H1 (cell line): Measurements from ENCODE around the gene OR14A2. TPM values are rescaled to one million over a fixed set of nuclear protein-coding genes. Genes with fewer than 3 reads are reported as not detected.
"Not testable (repeated sequence)": the region's sequence is repeated elsewhere in the genome, so short reads cannot be mapped to it uniquely, and the experiment has no call there.

Experiments
- CTCF ChIA-PET: fragments of 300-600 bp; sonication (Branson Sonifier 250); formaldehyde crosslinking; loops from one replicate; lab custom pipeline; 2021; ENCODE audit not compliant: partially characterized antibody; lab: Charles Lee
- POLR2A ChIA-PET: fragments of 300-600 bp; sonication (Branson Sonifier 250); formaldehyde crosslinking; loops from one replicate; lab custom pipeline; 2021; ENCODE audit warnings: inconsistent platforms; ENCODE audit not compliant: partially characterized antibody; lab: Charles Lee
- DNase-seq, 2 experiments: peaks; one replicate each; pipeline versions ENCODE4 v3.0.0 to v3.0.0-alpha.2; 2010 to 2022; ENCODE audit warnings: low spot score in 2 of 2, low read depth in 1 of 2, mixed read lengths in 1 of 2
- FAIRE-seq: peaks from 2 replicates; lab custom pipeline; 2011; peaks lifted over from hg19 to GRCh38; lab: Jason Lieb, UNC
- H2AFZ ChIP-seq: 2 replicates; pipeline ENCODE4 v1.8.1; 2012; ENCODE audit warnings: low read length, inconsistent platforms
- H2AK5ac ChIP-seq: 2 replicates; pipeline ENCODE4 v1.6.1; 2013; ENCODE audit warnings: low read depth, low read length
- H2BK120ac ChIP-seq: replicated peaks from 2 replicates; pipeline ENCODE3; 2013; ENCODE audit warnings: low read depth, low read length, inconsistent platforms
- H2BK12ac ChIP-seq: 2 replicates; pipeline ENCODE4 v1.6.1; 2013; ENCODE audit warnings: low read depth, low read length
- H2BK15ac ChIP-seq: 2 replicates; pipeline ENCODE4 v1.6.1; 2013; ENCODE audit warnings: low read length
- H2BK20ac ChIP-seq: 2 replicates; pipeline ENCODE4 v1.6.1; 2013; ENCODE audit warnings: low read length
- H2BK5ac ChIP-seq: 2 replicates; pipeline ENCODE4 v1.6.1; 2013; ENCODE audit warnings: low read depth, low read length
- H3K14ac ChIP-seq: 2 replicates; pipeline ENCODE4 v1.6.1; 2013; ENCODE audit warnings: inconsistent platforms; ENCODE audit not compliant: insufficient read length
- H3K18ac ChIP-seq: 2 replicates; pipeline ENCODE4 v1.6.1; 2013; ENCODE audit warnings: low read length; ENCODE audit errors: extremely low read depth
- H3K23ac ChIP-seq: 2 replicates; pipeline ENCODE4 v1.6.1; 2013; ENCODE audit warnings: inconsistent platforms; ENCODE audit not compliant: insufficient read length
- H3K23me2 ChIP-seq: 2 replicates; pipeline ENCODE4 v1.6.1; 2013; ENCODE audit warnings: low read depth, low read length
- H3K27ac ChIP-seq: 2 replicates; pipeline ENCODE4 v1.6.1; 2011; ENCODE audit warnings: low read depth, low read length, inconsistent platforms
- H3K27me3 ChIP-seq, 4 experiments: replicated peaks in 1 of 4; 1 replicate in 1 of 4; 2 replicates in 3 of 4; pipeline versions ENCODE4 v1.6.1 to v1.8.1; 2011 to 2013; ENCODE audit warnings: low read length in 3 of 4, mild to moderate bottlenecking in 3 of 4, inconsistent platforms in 2 of 4, mixed read lengths in 2 of 4, moderate library complexity in 1 of 4; ENCODE audit not compliant: control insufficient read depth in 3 of 4, insufficient read depth in 3 of 4; ENCODE audit errors: extremely low read depth in 1 of 4
- H3K36me3 ChIP-seq, 4 experiments: 2 replicates each; pipeline versions ENCODE4 v1.6.1 to v1.8.1; 2011 to 2013; ENCODE audit warnings: mild to moderate bottlenecking in 4 of 4, low read length in 3 of 4, moderate library complexity in 2 of 4, control low read depth in 1 of 4, inconsistent platforms in 1 of 4; ENCODE audit not compliant: insufficient read depth in 4 of 4, control insufficient read depth in 2 of 4
- H3K4ac ChIP-seq: replicated peaks from 2 replicates; pipeline ENCODE3; 2013; ENCODE audit warnings: low read length, low read depth, mixed read lengths, inconsistent platforms; ENCODE audit not compliant: insufficient read length
- H3K4me1 ChIP-seq, 4 experiments: replicated peaks in 1 of 4; 1 replicate in 1 of 4; 2 replicates in 3 of 4; pipeline versions ENCODE4 v1.6.1 to v1.8.1; 2011 to 2013; ENCODE audit warnings: low read length in 3 of 4, inconsistent platforms in 2 of 4, mixed read lengths in 1 of 4; ENCODE audit not compliant: insufficient read depth in 4 of 4, control insufficient read depth in 3 of 4
- H3K4me2 ChIP-seq, 2 experiments: 2 replicates each; pipeline versions ENCODE4 v1.6.1 to v1.8.1; 2011 to 2013; ENCODE audit warnings: low read depth in 2 of 2, low read length in 2 of 2, control low read depth in 1 of 2, inconsistent platforms in 1 of 2, mild to moderate bottlenecking in 1 of 2; ENCODE audit not compliant: insufficient read depth in 1 of 2
- H3K4me3 ChIP-seq, 4 experiments: fragments of 200-600, 300-600 bp in 1 of 4; sonication (generic), shearing (Covaris generic), sonication (Bioruptor Twin) in 1 of 4; 2 replicates each; pipeline versions ENCODE4 v1.5.1 to v1.8.1; 2011 to 2016; ENCODE audit warnings: low read length in 4 of 4, low read depth in 3 of 4, control low read depth in 2 of 4, inconsistent platforms in 2 of 4, mild to moderate bottlenecking in 2 of 4, mixed read lengths in 1 of 4, moderate library complexity in 1 of 4; ENCODE audit not compliant: insufficient read depth in 2 of 4; ENCODE audit errors: extremely low read depth in 1 of 4
- H3K56ac ChIP-seq: replicated peaks from 2 replicates; pipeline ENCODE3; 2013; ENCODE audit warnings: low read depth, mild to moderate bottlenecking, mixed read lengths, low read length, inconsistent platforms; ENCODE audit not compliant: insufficient read length
- H3K79me1 ChIP-seq: 2 replicates; pipeline ENCODE4 v1.6.1; 2013; ENCODE audit warnings: low read depth, low read length, control low read depth
- H3K79me2 ChIP-seq, 2 experiments: 2 replicates each; pipeline versions ENCODE4 v1.6.1 to v1.8.1; 2012 to 2013; ENCODE audit warnings: low read length in 2 of 2, mild to moderate bottlenecking in 2 of 2, inconsistent platforms in 1 of 2; ENCODE audit not compliant: insufficient read depth in 2 of 2, control insufficient read depth in 1 of 2
- H3K9ac ChIP-seq, 4 experiments: replicated peaks in 1 of 4; 1 replicate in 1 of 4; 2 replicates in 3 of 4; pipeline versions ENCODE4 v1.6.1 to v1.8.1; 2011 to 2013; ENCODE audit warnings: low read depth in 3 of 4, low read length in 3 of 4, control low read depth in 2 of 4, mild to moderate bottlenecking in 2 of 4, moderate library complexity in 2 of 4, inconsistent platforms in 1 of 4; ENCODE audit errors: extremely low read depth in 1 of 4
- H3K9me3 ChIP-seq, 2 experiments: 2 replicates each; pipeline versions ENCODE4 v1.6.1 to v1.8.1; 2012 to 2013; ENCODE audit warnings: mild to moderate bottlenecking in 2 of 2, moderate library complexity in 2 of 2, control low read depth in 1 of 2, inconsistent platforms in 1 of 2, low read depth in 1 of 2, low read length in 1 of 2, mixed read lengths in 1 of 2; ENCODE audit not compliant: insufficient read depth in 2 of 2
- H4K20me1 ChIP-seq, 2 experiments: replicated peaks in 1 of 2; 2 replicates each; pipeline versions ENCODE3 to v1.8.1; 2011 to 2013; ENCODE audit warnings: inconsistent platforms in 2 of 2, low read length in 2 of 2, mild to moderate bottlenecking in 1 of 2; ENCODE audit not compliant: insufficient read depth in 2 of 2, control insufficient read depth in 1 of 2
- H4K5ac ChIP-seq: 2 replicates; pipeline ENCODE4 v1.6.1; 2013; ENCODE audit warnings: low read length, low read depth, mixed read lengths, inconsistent platforms; ENCODE audit not compliant: insufficient read length
- H4K8ac ChIP-seq: 2 replicates; pipeline ENCODE4 v1.8.0; 2013; ENCODE audit warnings: mild to moderate bottlenecking, moderate library complexity, low read length, inconsistent platforms; ENCODE audit not compliant: insufficient read depth; ENCODE audit errors: extremely low read depth
- H4K91ac ChIP-seq: replicated peaks from 2 replicates; pipeline ENCODE3; 2013; ENCODE audit warnings: low read length, mixed read lengths, inconsistent platforms; ENCODE audit not compliant: insufficient read length
- WGBS, 2 experiments: shearing (Covaris generic) in 1 of 2; methylation state at CpG; one replicate each; pipeline versions ENCODE4 v1.1.6 to v1.1.7; 2013 to 2015; ENCODE audit warnings: low lambda C conversion rate in 2 of 2, mixed read lengths in 2 of 2, inconsistent platforms in 1 of 2, low coverage in 1 of 2, missing lambda C conversion rate in 1 of 2; ENCODE audit not compliant: insufficient replicate concordance in 2 of 2, insufficient coverage in 1 of 2, insufficient read length in 1 of 2; ENCODE audit errors: extremely low coverage in 1 of 2, missing lambda C conversion rate in 1 of 2; 5-methylcytosine and 5-hydroxymethylcytosine counted together
- polyA plus RNA-seq, 7 experiments: library from polyadenylated mRNA; depleted of rRNA in 3 of 7; stranded (reverse) in 5 of 7; unstranded in 2 of 7; fragments of >200 nt in 5 of 7; fragments of 200-250 nt in 2 of 7; gene quantifications; 1 replicate in 5 of 7; 2 replicates in 1 of 7; 4 replicates in 1 of 7; pipeline versions ENCODE4 v1.2.1 to v1.2.3, GENCODE V29; 2011 to 2013; ENCODE audit warnings: missing spikeins in 2 of 7, mixed read lengths in 2 of 7
- total RNA-seq: library from RNA; stranded (reverse); fragmentation: NEBNext Ultra II Directional; extraction: Animal tissue kit (Norgen Biotek cat#: 25700); gene quantifications from 2 replicates; pipeline ENCODE4 v1.2.1, GENCODE V29; 2021

Gene OR14A2
- total and polyA plus RNA-seq, 2 of the 8 experiments (the other 6 are each of a cell fraction or from before 2014, with no cell fraction given): not detected

GRCh38 chr1:247710681-247711080 is 37.3 kb downstream of the OR14A2 start:
- H3K79me1 ChIP-seq, H4K5ac ChIP-seq, H3K9ac ChIP-seq, POLR2A ChIA-PET, DNase-seq, H2AK5ac ChIP-seq, H2BK12ac ChIP-seq, H3K4me3 ChIP-seq, H3K36me3 ChIP-seq, H3K23me2 ChIP-seq, CTCF ChIA-PET, H3K23ac ChIP-seq, H3K4me1 ChIP-seq, H2BK120ac ChIP-seq, H2AFZ ChIP-seq, H4K8ac ChIP-seq, H3K18ac ChIP-seq, H2BK15ac ChIP-seq, H2BK5ac ChIP-seq, H3K4me2 ChIP-seq, H3K14ac ChIP-seq, H4K91ac ChIP-seq, H3K27ac ChIP-seq, H3K79me2 ChIP-seq, H3K56ac ChIP-seq, H4K20me1 ChIP-seq, H2BK20ac ChIP-seq, FAIRE-seq, H3K27me3 ChIP-seq, H3K4ac ChIP-seq: not testable (repeated sequence)
- H3K9me3 ChIP-seq: peaks cover 63 to 82% of the 10 kb centered on the region in 2 experiments
- whole genome bisulfite sequencing, 2 experiments: 89% methylated on average over 6 of the region's 8 CpGs; no CpG with 5 or more reads in 1 of the 2 experiments
